ENCODE results near the gene NPAS3.

Gene NPAS3

DNA sequence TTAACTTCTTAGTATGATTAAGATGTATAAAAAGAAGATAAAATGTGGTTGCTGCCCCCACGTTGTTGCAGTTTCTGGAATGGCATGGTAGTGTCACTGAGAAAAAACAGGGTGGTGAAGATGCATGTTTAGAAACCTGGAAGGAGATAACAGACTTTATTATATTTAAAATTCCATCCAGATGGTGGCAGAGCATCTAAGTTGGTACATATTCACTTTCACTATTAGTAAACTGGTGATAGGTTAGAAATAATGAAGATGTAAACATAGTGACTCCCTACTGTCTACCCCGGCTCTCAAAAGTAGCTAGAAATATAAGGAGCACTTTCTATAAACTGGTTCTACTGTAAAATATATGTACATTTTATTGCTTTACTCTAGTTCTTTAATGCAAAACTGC, 279.3 kb downstream of the NPAS3 start:
- Histone ChIP-seq H3K4me2 (ENCODE audit: low read depth, low read length) (no peak overlapping the region), H3K9me2 (replicated peaks; ENCODE audit: insufficient read depth, low read length) (no peaks in the 10 kb centered on the region), H3K4me1 (ENCODE audit: low read length) (no peaks in the 10 kb centered on the region), H3K36me3 (replicated peaks; ENCODE audit: insufficient read depth, low read length) (no peaks in the 10 kb centered on the region), H3K9me3 (replicated peaks; ENCODE audit: insufficient read depth, low read length) (no peaks in the 10 kb centered on the region), H3K27me3 (replicated peaks; ENCODE audit: insufficient read depth, low read length) (no peaks in the 10 kb centered on the region), H3K79me2 (ENCODE audit: low read length) (no peaks in the 10 kb centered on the region), H4K20me1 (ENCODE audit: insufficient read depth, low read length) (no peaks in the 10 kb centered on the region), H2AFZ (ENCODE audit: low read length) (no peak overlapping the region), H3K27ac (ENCODE audit: low read length) (no peak overlapping the region), H3F3A (ENCODE audit: insufficient read depth, low read length) (no peaks in the 10 kb centered on the region), H3K4me3 (ENCODE audit: low read length) (no peak overlapping the region), H3K9ac (ENCODE audit: low read length) (no peak overlapping the region)
- DNase-seq: no peak
- TF ChIP-seq EZH2phosphoT487 (IDR thresholded peaks at IDR 0.05; ENCODE audit: low read length) (no peak), EZH2 (optimal IDR thresholded peaks at IDR 0.05; ENCODE audit: low read depth, low read length) (no peak)
- TF ChIP-seq, protein P1, sequence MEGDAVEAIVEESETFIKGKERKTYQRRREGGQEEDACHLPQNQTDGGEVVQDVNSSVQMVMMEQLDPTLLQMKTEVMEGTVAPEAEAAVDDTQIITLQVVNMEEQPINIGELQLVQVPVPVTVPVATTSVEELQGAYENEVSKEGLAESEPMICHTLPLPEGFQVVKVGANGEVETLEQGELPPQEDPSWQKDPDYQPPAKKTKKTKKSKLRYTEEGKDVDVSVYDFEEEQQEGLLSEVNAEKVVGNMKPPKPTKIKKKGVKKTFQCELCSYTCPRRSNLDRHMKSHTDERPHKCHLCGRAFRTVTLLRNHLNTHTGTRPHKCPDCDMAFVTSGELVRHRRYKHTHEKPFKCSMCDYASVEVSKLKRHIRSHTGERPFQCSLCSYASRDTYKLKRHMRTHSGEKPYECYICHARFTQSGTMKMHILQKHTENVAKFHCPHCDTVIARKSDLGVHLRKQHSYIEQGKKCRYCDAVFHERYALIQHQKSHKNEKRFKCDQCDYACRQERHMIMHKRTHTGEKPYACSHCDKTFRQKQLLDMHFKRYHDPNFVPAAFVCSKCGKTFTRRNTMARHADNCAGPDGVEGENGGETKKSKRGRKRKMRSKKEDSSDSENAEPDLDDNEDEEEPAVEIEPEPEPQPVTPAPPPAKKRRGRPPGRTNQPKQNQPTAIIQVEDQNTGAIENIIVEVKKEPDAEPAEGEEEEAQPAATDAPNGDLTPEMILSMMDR (IDR thresholded peaks at IDR 0.05; ENCODE audit: low read length): no peak

DNA sequence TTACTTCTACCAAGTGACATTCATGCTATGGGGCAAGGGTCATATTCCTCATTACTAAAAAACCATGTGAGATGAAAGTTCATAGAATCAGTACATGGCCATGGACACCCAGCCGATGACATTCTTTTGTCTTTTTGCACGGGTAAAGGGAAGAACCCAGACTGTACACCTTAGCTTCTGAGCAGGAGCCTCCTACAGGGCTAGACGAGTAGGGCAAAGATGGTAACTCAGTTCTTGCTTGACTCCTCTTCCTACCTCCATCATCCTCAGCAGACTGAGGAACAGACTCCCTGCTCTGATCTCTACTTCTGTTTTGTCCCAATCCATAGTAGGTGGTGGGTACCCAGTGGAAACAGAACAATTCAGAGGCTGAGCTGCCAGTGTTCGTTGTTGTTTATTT, 281.3 kb downstream of the NPAS3 start:
- H3K79me2 ChIP-seq (ENCODE audit: low read length): no peaks in the 10 kb centered on the region
- H3K9ac ChIP-seq (ENCODE audit: low read length): no peak overlapping the region
- H3K4me3 ChIP-seq (ENCODE audit: low read length): no peak overlapping the region
- H3K4me2 ChIP-seq (ENCODE audit: low read depth, low read length): no peak overlapping the region
- no peak overlapping the region for H2AFZ ChIP-seq (ENCODE audit: low read length)
- no peaks in the 10 kb centered on the region for H3F3A ChIP-seq (ENCODE audit: insufficient read depth, low read length)
- no peaks in the 10 kb centered on the region for H4K20me1 ChIP-seq (ENCODE audit: insufficient read depth, low read length)
- no peaks in the 10 kb centered on the region for H3K27me3 ChIP-seq (replicated peaks; ENCODE audit: insufficient read depth, low read length)
- H3K4me1 ChIP-seq (ENCODE audit: low read length): no peaks in the 10 kb centered on the region
- H3K27ac ChIP-seq (ENCODE audit: low read length): no peak overlapping the region
- no peak for DNase-seq
- H3K9me2 ChIP-seq (replicated peaks; ENCODE audit: insufficient read depth, low read length): no peaks in the 10 kb centered on the region
- H3K36me3 ChIP-seq (replicated peaks; ENCODE audit: insufficient read depth, low read length): no peaks in the 10 kb centered on the region
- TF ChIP-seq EZH2 (optimal IDR thresholded peaks at IDR 0.05; ENCODE audit: low read depth, low read length): no peak
- no peak for TF ChIP-seq EZH2phosphoT487 (IDR thresholded peaks at IDR 0.05; ENCODE audit: low read length)
- TF ChIP-seq, protein P1 (IDR thresholded peaks at IDR 0.05; ENCODE audit: low read length): no peak
- no peaks in the 10 kb centered on the region for H3K9me3 ChIP-seq (replicated peaks; ENCODE audit: insufficient read depth, low read length)

DNA sequence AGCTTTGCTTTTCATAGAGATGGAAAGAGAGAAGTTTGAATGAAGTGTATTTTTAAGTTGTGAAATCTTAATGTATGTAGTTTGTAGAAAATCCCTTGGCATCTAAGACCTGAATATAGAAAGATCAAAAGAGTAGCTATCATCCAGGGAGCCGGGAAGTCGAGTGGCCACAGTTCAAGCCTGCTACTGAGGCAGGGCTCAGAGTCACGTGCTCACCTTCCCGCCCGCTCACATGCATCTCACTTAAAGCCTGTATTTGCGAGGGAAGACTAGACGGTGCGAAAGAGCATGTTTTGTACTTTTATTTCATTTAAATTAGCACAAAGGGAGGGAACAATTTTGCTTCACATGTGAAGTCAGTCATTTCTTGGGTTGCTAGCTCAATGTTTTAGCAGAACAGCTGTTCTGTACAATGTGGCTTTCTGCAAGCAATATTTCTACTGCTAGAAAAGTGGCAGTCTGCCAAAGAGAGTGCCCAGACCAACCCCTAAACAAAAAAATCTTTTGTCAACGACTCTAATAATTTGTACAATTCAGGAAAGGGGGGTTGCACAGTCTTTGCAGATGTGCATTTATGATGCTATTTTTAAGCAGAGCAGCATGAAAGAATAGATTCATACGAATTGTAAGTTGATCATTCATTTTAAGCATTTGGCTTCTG, 290.7 kb downstream of the NPAS3 start:
- Histone ChIP-seq H4K20me1 (ENCODE audit: insufficient read depth, low read length) (no peaks in the 10 kb centered on the region), H3K9me2 (replicated peaks; ENCODE audit: insufficient read depth, low read length) (no peaks in the 10 kb centered on the region), H2AFZ (ENCODE audit: low read length) (no peak overlapping the region), H3K27me3 (replicated peaks; ENCODE audit: insufficient read depth, low read length) (no peaks in the 10 kb centered on the region), H3K36me3 (replicated peaks; ENCODE audit: insufficient read depth, low read length) (no peaks in the 10 kb centered on the region), H3K4me2 (ENCODE audit: low read depth, low read length) (no peak overlapping the region), H3K4me3 (ENCODE audit: low read length) (no peak overlapping the region), H3K9me3 (replicated peaks; ENCODE audit: insufficient read depth, low read length) (no peaks in the 10 kb centered on the region), H3K9ac (ENCODE audit: low read length) (no peak overlapping the region), H3K27ac (ENCODE audit: low read length) (no peak overlapping the region), H3F3A (ENCODE audit: insufficient read depth, low read length) (no peaks in the 10 kb centered on the region), H3K79me2 (ENCODE audit: low read length) (no peaks in the 10 kb centered on the region), H3K4me1 (ENCODE audit: low read length) (no peaks in the 10 kb centered on the region)
- no peak for DNase-seq
- no peak for TF ChIP-seq EZH2phosphoT487 (IDR thresholded peaks at IDR 0.05; ENCODE audit: low read length)
- TF ChIP-seq EZH2 (optimal IDR thresholded peaks at IDR 0.05; ENCODE audit: low read depth, low read length): no peak
- TF ChIP-seq, protein P1 (IDR thresholded peaks at IDR 0.05; ENCODE audit: low read length): no peak
